Heart right ventricle (tissue), 16 donors: ENCODE measurements around the gene KRT222. TPM values are rescaled to one million over a fixed set of nuclear protein-coding genes. Genes with fewer than 3 reads are reported as not detected.

ENCODE experiments used
- ATAC-seq, 8 donors: fragments of 200-7000 bp; cut with Tn5 transposase; one replicate each; pipeline ENCODE4 v1.9.1; 2020; ENCODE audit warnings: mild to moderate bottlenecking in 8 of 8, moderate library complexity in 8 of 8, moderate number of reproducible peaks in 1 of 8
- DNase-seq, 2 donors: peaks; one replicate each; pipeline ENCODE4 v3.0.0-alpha.2; 2020
- H3K27ac ChIP-seq, 10 donors: fragments of 200-600 bp; sonication (generic) in 2 of 10; one replicate each; pipeline versions ENCODE4 v1.5.0 to v1.8.0; 2020 to 2022; ENCODE audit warnings: mild to moderate bottlenecking in 3 of 10
- H3K27me3 ChIP-seq, 7 donors: fragments of 200-600 bp; one replicate each; pipeline ENCODE4 v1.8.0; 2021 to 2022; ENCODE audit warnings: mild to moderate bottlenecking in 2 of 7
- H3K36me3 ChIP-seq, 9 donors: fragments of 200-600 bp; sonication (generic) in 1 of 9; one replicate each; pipeline versions ENCODE4 v1.5.0 to v1.8.0; 2020 to 2022; ENCODE audit warnings: mild to moderate bottlenecking in 2 of 9
- H3K4me1 ChIP-seq, 9 donors: fragments of 200-600 bp; sonication (generic) in 1 of 9; one replicate each; pipeline versions ENCODE4 v1.5.0 to v1.8.0; 2020 to 2022; ENCODE audit warnings: mild to moderate bottlenecking in 4 of 9
- H3K4me3 ChIP-seq, 10 donors: fragments of 200-600 bp; sonication (generic) in 2 of 10; one replicate each; pipeline versions ENCODE4 v1.5.0 to v1.8.0; 2020 to 2022; ENCODE audit warnings: mild to moderate bottlenecking in 7 of 10, moderate library complexity in 2 of 10
- H3K9me3 ChIP-seq, 11 donors: fragments of 200-600 bp in 10 of 11; sonication (generic) in 2 of 11; one replicate each; pipeline versions ENCODE4 v1.5.0 to v1.8.0; 2013 to 2022; ENCODE audit warnings: mild to moderate bottlenecking in 2 of 11, control low read depth in 1 of 11, moderate library complexity in 1 of 11
- WGBS, 2 donors: extraction: QIAGEN DNeasy Blood & Tissue Kit; methylation state at CpG; one replicate each; pipeline ENCODE4 v1.1.7; 2013; ENCODE audit warnings: inconsistent platforms in 1 of 2; 5-methylcytosine and 5-hydroxymethylcytosine counted together
- intact Hi-C, 10 donors: fragments of 100-400 bp; cut with DNase I; formaldehyde crosslinking; loops; one replicate each; pipeline versions ENCODE4 v1.11.1 to v1.14.2; 2022
- polyA plus RNA-seq, 2 donors: library from polyadenylated mRNA; stranded (reverse); fragments of 200-250 nt; gene quantifications; one replicate each; pipeline ENCODE4 v1.2.3, GENCODE V29; 2013
- total RNA-seq, 10 donors: library from RNA; stranded (reverse); fragmentation: NEBNext Ultra II Directional in 3 of 10; extraction: Animal tissue kit (Norgen Biotek cat#: 25700) in 3 of 10; gene quantifications; one replicate each; pipeline versions ENCODE4 v1.2.1 to v1.2.4, GENCODE V29; 2021 to 2023
- TF ChIP-seq, protein P1 (sequence below), 9 donors: fragments of 200-600 bp; sonication (generic) in 2 of 9; IDR thresholded peaks; one replicate each; pipeline versions ENCODE4 v1.5.0 to v1.8.0; 2021 to 2022; ENCODE audit warnings: antibody characterized with exemption in 9 of 9, mild to moderate bottlenecking in 5 of 9, moderate library complexity in 1 of 9
- donor health status: Arrhythmogenic right ventricular cardiomyopathy.
- donor health status: ischemic (EF 13 %, LVEDD 7.1; RV severe dilation, severe dysfunction).
- donor health status: healthy with polysubstance abuse.
- donor health status: DM: no; HTN: yes; CAD: no.
- donor health status: DM: no; HTN: no; CAD: no.
- donor health status: ischemic (EF 25% LVEDD 6.9; RV normal size, moderate dysfunction).
- donor health status: ischemic (EF 25% LVEDD 5.7; RV mildly dilated, moderate dysfunction).
- donor health status: healthy.
- donor health status: DM: yes; HTN: yes; CAD: no.
- donor health status: Ischemic cardiomyopathy.
- donor health status: ischemic (EF 35%, LVEDD 5.7; RV mildly dilated, moderate dysfunction).
- donor health status: nonischemic (EF 11% LVEDD 7.7; RV severe dilation, severe dysfunction).
- donor health status: DM: yes; HTN: yes; CAD: no.
- donor health status: PGD.
- donor health status: ischemic (EF 29% LVEDD 5.4; RV normal size, mild dysfunction).
- donor health status: nonischemic (EF 23%, LVEDD 6.1; RV moderate dilation, normal function).

KRT222 gene
- total and polyA plus RNA-seq, 12 donors, result 0.07 to 0.57 (median 0.21) TPM; not detected in 7

GRCh38 chr17:40614431-40615067, 50.4 kb downstream of the KRT222 start:
- WGBS, 2 donors, result 76 to 79% methylated on average over 13 of the region's 13 CpGs
- Histone ChIP-seq H3K9me3 (no peaks in the 10 kb centered on the region), H3K27ac (no peak overlapping the region), H3K4me1 (peaks cover 0 to 13% (median 1%) of the 10 kb centered on the region in 9 donors), H3K4me3 (no peak overlapping the region), H3K27me3 (peaks cover 4 to 48% (median 15%) of the 10 kb centered on the region in 7 donors), H3K36me3 (no peaks in the 10 kb centered on the region)
- DNase-seq (no peak), ATAC-seq (no peak)
- TF ChIP-seq, protein P1, sequence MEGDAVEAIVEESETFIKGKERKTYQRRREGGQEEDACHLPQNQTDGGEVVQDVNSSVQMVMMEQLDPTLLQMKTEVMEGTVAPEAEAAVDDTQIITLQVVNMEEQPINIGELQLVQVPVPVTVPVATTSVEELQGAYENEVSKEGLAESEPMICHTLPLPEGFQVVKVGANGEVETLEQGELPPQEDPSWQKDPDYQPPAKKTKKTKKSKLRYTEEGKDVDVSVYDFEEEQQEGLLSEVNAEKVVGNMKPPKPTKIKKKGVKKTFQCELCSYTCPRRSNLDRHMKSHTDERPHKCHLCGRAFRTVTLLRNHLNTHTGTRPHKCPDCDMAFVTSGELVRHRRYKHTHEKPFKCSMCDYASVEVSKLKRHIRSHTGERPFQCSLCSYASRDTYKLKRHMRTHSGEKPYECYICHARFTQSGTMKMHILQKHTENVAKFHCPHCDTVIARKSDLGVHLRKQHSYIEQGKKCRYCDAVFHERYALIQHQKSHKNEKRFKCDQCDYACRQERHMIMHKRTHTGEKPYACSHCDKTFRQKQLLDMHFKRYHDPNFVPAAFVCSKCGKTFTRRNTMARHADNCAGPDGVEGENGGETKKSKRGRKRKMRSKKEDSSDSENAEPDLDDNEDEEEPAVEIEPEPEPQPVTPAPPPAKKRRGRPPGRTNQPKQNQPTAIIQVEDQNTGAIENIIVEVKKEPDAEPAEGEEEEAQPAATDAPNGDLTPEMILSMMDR (IDR thresholded peaks at IDR 0.05), result no peak
- intact Hi-C loops, result loop anchor here in 6 of 10 donors (2.0 to 10.0 kb wide), 6 partner anchors 113 to 1050 kb away; partner anchors contain the start of gene KRT28 (in 2 of the 6)

DNA sequence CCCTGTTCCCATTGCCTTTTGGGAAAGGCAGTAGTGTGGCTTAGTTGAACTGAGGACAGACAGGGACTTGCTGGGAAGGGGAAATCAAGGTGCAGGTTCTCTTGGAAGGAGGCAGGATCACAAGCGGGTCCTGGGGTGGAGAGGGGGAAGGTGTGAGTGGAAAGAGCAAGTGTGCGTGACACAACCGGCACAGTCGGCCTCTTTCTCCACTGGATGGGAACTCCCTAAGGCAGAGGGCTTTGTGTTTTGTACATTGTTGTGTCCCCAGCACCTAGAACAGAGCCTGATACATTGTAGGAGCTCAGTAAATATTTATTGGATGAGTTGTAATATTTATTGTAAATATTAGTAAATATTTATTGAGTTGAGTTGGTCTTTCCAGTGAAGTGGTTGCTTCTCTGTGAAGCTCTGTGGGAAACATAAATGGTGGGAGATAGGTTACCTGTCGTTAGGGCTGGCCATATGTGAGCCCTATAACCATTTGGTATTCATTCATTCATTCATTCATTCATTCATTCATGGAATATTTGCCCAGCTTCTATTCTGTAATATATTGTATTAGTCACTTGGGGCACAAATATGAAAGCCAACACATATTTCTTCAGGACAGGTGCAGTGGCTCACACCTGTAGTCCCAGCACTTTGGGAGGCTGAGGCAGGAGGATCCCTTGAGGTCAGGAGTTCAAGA, 51.4 kb downstream of the KRT222 start:
- Histone ChIP-seq H3K4me1 (peaks cover 0 to 11% (median 0%) of the 10 kb centered on the region in 9 donors), H3K4me3 (no peak overlapping the region), H3K27me3 (peaks cover 4 to 38% (median 11%) of the 10 kb centered on the region in 7 donors), H3K36me3 (no peaks in the 10 kb centered on the region), H3K27ac (peak overlapping the region in 1 of 10 donors; percentile 75), H3K9me3 (no peaks in the 10 kb centered on the region)
- ATAC-seq, result no peak
- 83 to 92% methylated on average over 5 of the region's 5 CpGs for WGBS, 2 donors
- no peak for DNase-seq
- TF ChIP-seq, protein P1 (IDR thresholded peaks at IDR 0.05), result no peak
- intact Hi-C loops, result loop anchor here in 3 of 10 donors (2.0 to 10.0 kb wide), 3 partner anchors 179 to 1051 kb away; partner anchors contain the start of gene KRT28 (in 1 of the 3)

DNA sequence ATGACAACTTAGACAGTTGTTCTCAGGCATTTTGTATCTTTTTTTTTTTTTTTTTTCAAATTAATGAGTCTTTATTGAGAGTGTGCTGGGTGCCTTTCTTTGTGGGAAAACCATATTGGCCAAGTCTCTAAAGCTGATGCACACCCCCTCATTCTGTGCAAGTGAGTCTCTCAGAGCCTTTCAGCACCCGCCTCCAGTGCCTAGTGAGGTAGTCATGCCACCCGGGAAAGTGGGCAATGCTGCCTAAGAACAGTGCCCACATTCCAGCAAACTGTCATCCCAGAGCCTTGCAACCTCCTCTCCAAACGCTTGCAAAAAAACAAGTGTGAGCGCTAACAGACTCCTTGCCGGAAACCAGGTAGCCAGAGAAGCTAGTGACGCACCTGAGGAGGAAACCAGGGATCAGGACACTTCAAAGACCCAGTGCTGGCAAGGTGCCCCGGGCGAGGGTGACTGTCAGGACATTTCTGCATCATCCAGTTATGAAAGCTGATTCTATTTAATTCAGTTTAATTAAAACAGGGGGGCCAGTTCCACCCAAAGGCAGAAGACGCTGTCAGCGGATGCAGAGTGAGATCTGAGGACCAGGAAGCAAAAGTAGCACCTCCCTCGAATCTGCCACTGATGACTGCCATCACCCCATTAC, 52.3 kb downstream of the KRT222 start:
- H3K4me1 ChIP-seq, result peaks cover 0 to 11% (median 0%) of the 10 kb centered on the region in 9 donors
- intact Hi-C loops, result loop anchor here in 2 of 10 donors (10.0 kb wide), 2 partner anchors 182 to 1052 kb away; partner anchors contain the start of gene KRT28 (in 1 of the 2)
- no peak overlapping the region for H3K4me3 ChIP-seq
- no peak for DNase-seq
- peak overlapping the region in 1 of 10 donors; percentile 75 for H3K27ac ChIP-seq
- no peak for ATAC-seq
- H3K9me3 ChIP-seq, result no peaks in the 10 kb centered on the region
- peaks cover 4 to 36% (median 9%) of the 10 kb centered on the region in 7 donors for H3K27me3 ChIP-seq
- WGBS, 2 donors, result 76 to 77% methylated on average over 11 of the region's 11 CpGs
- no peaks in the 10 kb centered on the region for H3K36me3 ChIP-seq
- TF ChIP-seq, protein P1 (IDR thresholded peaks at IDR 0.05), result no peak

- Histone ChIP-seq H3K4me3 (no peak overlapping the region), H3K9me3 (no peaks in the 10 kb centered on the region), H3K27ac (no peak overlapping the region), H3K4me1 (peaks cover 0 to 11% (median 0%) of the 10 kb centered on the region in 9 donors), H3K27me3 (peaks cover 4 to 30% (median 9%) of the 10 kb centered on the region in 7 donors), H3K36me3 (no peaks in the 10 kb centered on the region)
- no peak for ATAC-seq
- no peak for DNase-seq
- intact Hi-C loops, result loop anchor here in 2 of 10 donors (10.0 kb wide), 2 partner anchors 183 to 1053 kb away; partner anchors contain the start of gene KRT28 (in 1 of the 2)
- 76 to 77% methylated on average over 7 of the region's 7 CpGs for WGBS, 2 donors
- TF ChIP-seq, protein P1 (IDR thresholded peaks at IDR 0.05), result no peak
These were observed 53.0 kb downstream of the KRT222 start for GRCh38 chr17:40611840-40612474.
